Measurements from ENCODE around the gene SPRR5.

Gene SPRR5

GRCh38 chr1:152986578-152986977 is 39.6 kb downstream of the SPRR5 start:
- no peaks in the 10 kb centered on the region for H3K36me3 ChIP-seq
- TF ChIP-seq CTCF (IDR thresholded peaks at IDR 0.05; ENCODE audit: low read depth, low read length), result no peak
- H3K27me3 ChIP-seq, result no peaks in the 10 kb centered on the region
- DNase-seq, result no peak
- H3K9me3 ChIP-seq, result no peaks in the 10 kb centered on the region
- H3K4me1 ChIP-seq, result no peaks in the 10 kb centered on the region
- no peak overlapping the region for H3K4me3 ChIP-seq (ENCODE audit: low read depth, low read length)

DNA sequence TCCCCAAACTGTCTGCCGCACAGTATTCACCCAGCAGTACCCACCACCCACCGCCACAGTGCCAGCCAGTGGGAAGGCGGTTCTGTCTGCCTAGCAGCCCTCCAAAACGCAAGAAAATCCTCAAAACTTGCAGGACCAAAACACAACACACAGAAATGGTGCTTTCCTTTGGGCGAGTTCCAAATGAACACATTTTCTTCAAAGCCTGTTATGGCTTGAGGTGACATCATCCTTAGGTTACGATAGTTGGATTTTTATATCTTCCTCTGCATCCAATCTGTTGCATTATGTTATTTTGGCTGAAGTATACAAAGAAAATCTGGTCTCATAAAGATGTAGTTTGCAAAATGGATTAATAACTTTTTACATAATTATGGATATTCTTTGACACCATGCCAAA is 46.2 kb downstream of the SPRR5 start:
- no peaks in the 10 kb centered on the region for H3K27me3 ChIP-seq
- H3K4me1 ChIP-seq, result no peaks in the 10 kb centered on the region
- H3K36me3 ChIP-seq, result no peaks in the 10 kb centered on the region
- no peaks in the 10 kb centered on the region for H3K9me3 ChIP-seq
- no peak overlapping the region for H3K4me3 ChIP-seq (ENCODE audit: low read depth, low read length)
- TF ChIP-seq CTCF (IDR thresholded peaks at IDR 0.05; ENCODE audit: low read depth, low read length), result no peak
- DNase-seq, result no peak

DNA sequence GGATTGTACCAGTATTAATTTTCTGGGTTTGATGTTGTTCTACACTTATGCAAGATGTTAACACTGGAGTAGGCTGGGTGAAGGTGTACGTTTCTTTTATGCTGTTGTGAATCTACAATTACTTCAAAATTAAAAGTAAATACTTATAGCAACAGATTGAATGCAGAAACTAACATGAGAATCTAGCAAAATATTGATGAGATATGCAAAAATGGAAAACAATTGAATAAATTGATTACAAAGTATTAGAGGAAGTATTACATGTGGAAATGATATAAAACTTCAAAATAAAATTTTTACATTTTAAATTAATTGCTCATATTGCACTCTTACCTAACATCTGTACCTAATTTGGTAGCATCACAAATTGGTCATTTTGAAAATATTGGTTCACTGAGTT is 48.8 kb downstream of the SPRR5 start:
- H3K27me3 ChIP-seq, result no peaks in the 10 kb centered on the region
- no peak for TF ChIP-seq CTCF (IDR thresholded peaks at IDR 0.05; ENCODE audit: low read depth, low read length)
- no peak overlapping the region for H3K4me3 ChIP-seq (ENCODE audit: low read depth, low read length)
- no peaks in the 10 kb centered on the region for H3K9me3 ChIP-seq
- H3K36me3 ChIP-seq, result no peaks in the 10 kb centered on the region
- H3K4me1 ChIP-seq, result no peaks in the 10 kb centered on the region
- no peak for DNase-seq

- H3K27me3 ChIP-seq, result no peaks in the 10 kb centered on the region
- H3K36me3 ChIP-seq, result no peaks in the 10 kb centered on the region
- TF ChIP-seq CTCF (IDR thresholded peaks at IDR 0.05; ENCODE audit: low read depth, low read length), result no peak
- no peaks in the 10 kb centered on the region for H3K4me1 ChIP-seq
- H3K4me3 ChIP-seq (ENCODE audit: low read depth, low read length), result no peak overlapping the region
- no peaks in the 10 kb centered on the region for H3K9me3 ChIP-seq
- DNase-seq, result no peak
Measured at GRCh38 chr1:152996633-152997400, 49.8 kb downstream of the SPRR5 start.

- DNase-seq, result no peak
- Histone ChIP-seq H3K4me1 (no peaks in the 10 kb centered on the region), H3K27me3 (no peaks in the 10 kb centered on the region), H3K9me3 (no peaks in the 10 kb centered on the region), H3K4me3 (ENCODE audit: low read depth, low read length) (no peak overlapping the region), H3K36me3 (no peaks in the 10 kb centered on the region)
- no peak for TF ChIP-seq CTCF (IDR thresholded peaks at IDR 0.05; ENCODE audit: low read depth, low read length)
Measured at GRCh38 chr1:152997901-152998300, 50.9 kb downstream of the SPRR5 start.

- no peak for DNase-seq
- no peaks in the 10 kb centered on the region for H3K27me3 ChIP-seq
- H3K4me3 ChIP-seq (ENCODE audit: low read depth, low read length), result no peak overlapping the region
- no peaks in the 10 kb centered on the region for H3K36me3 ChIP-seq
- no peaks in the 10 kb centered on the region for H3K9me3 ChIP-seq
- H3K4me1 ChIP-seq, result no peaks in the 10 kb centered on the region
- no peak for TF ChIP-seq CTCF (IDR thresholded peaks at IDR 0.05; ENCODE audit: low read depth, low read length)
Measured at GRCh38 chr1:152998476-152998875, 51.5 kb downstream of the SPRR5 start.

All from BE2C (cell line).